ENCODE results near the gene NTM. TPM values are rescaled to one million over a fixed set of nuclear protein-coding genes. Genes with fewer than 3 reads are reported as not detected.

NTM gene
- total RNA-seq, 1 experiment from 2014 or later: 9.9 TPM

DNA sequence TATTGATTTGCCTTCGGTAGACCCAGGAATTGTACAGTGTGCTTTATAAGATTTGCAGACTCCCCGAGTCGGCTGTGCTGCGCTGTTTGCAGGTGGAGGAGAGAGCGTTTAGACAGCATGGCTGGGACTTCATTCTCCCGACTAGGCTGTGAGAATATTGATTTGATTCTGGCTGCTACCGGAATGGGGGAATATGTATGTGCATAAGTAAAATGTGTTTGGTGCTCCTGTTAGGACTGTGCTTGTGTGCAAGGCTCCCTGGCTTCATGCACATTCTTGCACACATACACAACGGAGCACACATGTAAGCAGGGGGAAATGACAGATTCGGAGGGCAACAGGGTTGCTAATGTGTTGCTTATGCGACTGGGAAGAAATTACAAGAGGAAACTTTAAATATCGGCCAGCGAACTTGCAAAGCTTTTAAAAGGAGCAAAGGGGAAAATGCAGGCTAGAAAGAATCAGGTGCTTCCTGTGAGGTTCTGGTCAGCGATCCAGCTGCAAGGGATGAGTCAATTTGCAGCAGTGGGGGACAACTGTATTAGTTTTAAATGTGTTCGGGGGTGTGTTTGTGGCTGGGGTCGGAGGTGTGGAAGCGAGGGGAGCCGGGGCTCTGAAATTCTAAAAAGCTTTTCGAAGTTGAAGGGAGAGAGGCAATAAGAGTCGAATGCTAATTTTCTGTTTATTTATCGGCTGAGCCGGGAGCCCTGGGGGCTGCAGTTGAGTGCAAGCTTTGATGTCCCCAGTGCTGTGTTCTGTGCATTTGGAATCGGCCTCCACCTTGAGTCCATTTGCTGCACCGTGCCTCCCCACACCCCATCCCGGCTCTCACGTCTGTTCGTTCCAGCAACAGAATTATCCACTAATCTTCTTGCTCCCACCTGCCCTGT is 731 bp downstream of the NTM start:
- no peak overlapping the region for H2AFZ ChIP-seq (ENCODE audit: low read length)
- Mint-ChIP-seq H3K27ac (no peak overlapping the region), H3K36me3 (ENCODE audit: insufficient read depth in 1 of 3, low read depth in 3 of 3) (peaks cover 0 to 4% (median 0%) of the 10 kb centered on the region in 3 experiments; a peak in 1 of 7 replicates), H3K4me1 (peaks cover 14 to 20% of the 10 kb centered on the region in 2 experiments), H3K27me3 (ENCODE audit: low read depth) (peaks cover 3% of the 10 kb centered on the region), H3K9me3 (no peaks in the 10 kb centered on the region), H3K4me3 (no peak overlapping the region)
- H4K8ac ChIP-seq (replicated peaks; ENCODE audit: insufficient read length, low read depth, low read length): no peak overlapping the region
- H2BK12ac ChIP-seq (ENCODE audit: insufficient read length, low read depth, low read length): no peak overlapping the region
- no peak overlapping the region for H2BK20ac ChIP-seq (ENCODE audit: low read depth, low read length, poor library complexity, severe bottlenecking)
- H3K27ac ChIP-seq (ENCODE audit: insufficient read length, low read depth, low read length): no peak overlapping the region
- no peaks in the 10 kb centered on the region for H3K23me2 ChIP-seq (ENCODE audit: insufficient read length, low read depth, low read length, poor library complexity, severe bottlenecking)
- H3K4me1 ChIP-seq (ENCODE audit: insufficient read depth, low read length): peaks cover 16% of the 10 kb centered on the region; the same call in 1 of the 2 replicates
- no peaks in the 10 kb centered on the region for H3K79me1 ChIP-seq (ENCODE audit: insufficient read depth, low read depth, low read length, poor library complexity, severe bottlenecking)
- no peak overlapping the region for H2BK5ac ChIP-seq (ENCODE audit: insufficient read length, low read length)
- H3K23ac ChIP-seq (ENCODE audit: insufficient read length, low read depth, low read length): no peak overlapping the region
- no peak overlapping the region for H3T11ph ChIP-seq (ENCODE audit: low read length)
- H3K79me2 ChIP-seq (ENCODE audit: insufficient read depth, low read length): no peaks in the 10 kb centered on the region
- no peak overlapping the region for H2BK120ac ChIP-seq (ENCODE audit: low read depth, low read length, poor library complexity, severe bottlenecking)
- no peak overlapping the region for H3K9ac ChIP-seq (ENCODE audit: extremely low read depth, insufficient read length, low read length)
- no peaks in the 10 kb centered on the region for H3K9me3 ChIP-seq (ENCODE audit: control insufficient read depth, low read depth, low read length)
- no peaks in the 10 kb centered on the region for H4K20me1 ChIP-seq (ENCODE audit: control insufficient read depth, insufficient read depth, insufficient read length)
- H3K18ac ChIP-seq (ENCODE audit: insufficient read length, low read depth, low read length): no peak overlapping the region
- H3K14ac ChIP-seq (ENCODE audit: insufficient read depth, low read length): no peak overlapping the region
- TF ChIP-seq, protein P1, sequence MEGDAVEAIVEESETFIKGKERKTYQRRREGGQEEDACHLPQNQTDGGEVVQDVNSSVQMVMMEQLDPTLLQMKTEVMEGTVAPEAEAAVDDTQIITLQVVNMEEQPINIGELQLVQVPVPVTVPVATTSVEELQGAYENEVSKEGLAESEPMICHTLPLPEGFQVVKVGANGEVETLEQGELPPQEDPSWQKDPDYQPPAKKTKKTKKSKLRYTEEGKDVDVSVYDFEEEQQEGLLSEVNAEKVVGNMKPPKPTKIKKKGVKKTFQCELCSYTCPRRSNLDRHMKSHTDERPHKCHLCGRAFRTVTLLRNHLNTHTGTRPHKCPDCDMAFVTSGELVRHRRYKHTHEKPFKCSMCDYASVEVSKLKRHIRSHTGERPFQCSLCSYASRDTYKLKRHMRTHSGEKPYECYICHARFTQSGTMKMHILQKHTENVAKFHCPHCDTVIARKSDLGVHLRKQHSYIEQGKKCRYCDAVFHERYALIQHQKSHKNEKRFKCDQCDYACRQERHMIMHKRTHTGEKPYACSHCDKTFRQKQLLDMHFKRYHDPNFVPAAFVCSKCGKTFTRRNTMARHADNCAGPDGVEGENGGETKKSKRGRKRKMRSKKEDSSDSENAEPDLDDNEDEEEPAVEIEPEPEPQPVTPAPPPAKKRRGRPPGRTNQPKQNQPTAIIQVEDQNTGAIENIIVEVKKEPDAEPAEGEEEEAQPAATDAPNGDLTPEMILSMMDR (conservative IDR thresholded peaks at IDR 0.05): no peak
- no peak for DNase-seq
- H4K5ac ChIP-seq (ENCODE audit: insufficient read length, low read depth, low read length): no peak overlapping the region
- H4K91ac ChIP-seq (ENCODE audit: insufficient read length, low read depth, low read length): no peak overlapping the region
- H2AK5ac ChIP-seq (ENCODE audit: insufficient read length, low read length): no peak overlapping the region
- H2BK15ac ChIP-seq (ENCODE audit: low read depth, low read length): no peak overlapping the region
- peak overlapping the region; percentile 18 for H3K4me2 ChIP-seq (ENCODE audit: insufficient read depth, insufficient read length, low read length)
- H3K56ac ChIP-seq (ENCODE audit: insufficient read length, low read depth, low read length): no peak overlapping the region
- H3K4ac ChIP-seq (ENCODE audit: low read depth, low read length): no peak overlapping the region
- WGBS (ENCODE audit: extremely low coverage, insufficient read length, low lambda C conversion rate): no CpG with 5 or more reads among the region's 26 CpGs
- no peaks in the 10 kb centered on the region for H3K27me3 ChIP-seq (ENCODE audit: insufficient read depth, low read length)
